Measurements from ENCODE around the gene NAA11. TPM values are rescaled to one million over a fixed set of nuclear protein-coding genes. Genes with fewer than 3 reads are reported as not detected.

NAA11 gene
- total RNA-seq, 4 donors from 2014 or later: not detected

DNA sequence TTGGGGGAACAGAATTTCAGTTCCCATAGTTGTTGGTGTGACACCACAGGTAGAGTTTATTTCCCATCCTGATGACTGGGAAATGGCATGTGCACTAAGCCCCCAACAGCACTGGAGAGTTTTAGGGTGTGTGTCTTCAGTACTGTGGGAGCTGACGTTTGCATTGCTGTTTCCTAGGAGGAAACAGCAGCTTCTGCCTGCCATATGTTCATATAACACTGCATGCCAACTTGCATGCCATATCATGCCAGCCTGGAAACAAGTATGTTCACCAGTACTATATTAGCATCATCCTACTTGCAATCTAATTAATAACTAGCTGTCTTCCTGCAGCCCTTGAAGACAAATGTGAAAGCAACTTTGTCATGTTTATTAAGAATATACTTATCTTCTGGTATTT is 58.2 kb downstream of the NAA11 start:
- TF ChIP-seq, protein P1, sequence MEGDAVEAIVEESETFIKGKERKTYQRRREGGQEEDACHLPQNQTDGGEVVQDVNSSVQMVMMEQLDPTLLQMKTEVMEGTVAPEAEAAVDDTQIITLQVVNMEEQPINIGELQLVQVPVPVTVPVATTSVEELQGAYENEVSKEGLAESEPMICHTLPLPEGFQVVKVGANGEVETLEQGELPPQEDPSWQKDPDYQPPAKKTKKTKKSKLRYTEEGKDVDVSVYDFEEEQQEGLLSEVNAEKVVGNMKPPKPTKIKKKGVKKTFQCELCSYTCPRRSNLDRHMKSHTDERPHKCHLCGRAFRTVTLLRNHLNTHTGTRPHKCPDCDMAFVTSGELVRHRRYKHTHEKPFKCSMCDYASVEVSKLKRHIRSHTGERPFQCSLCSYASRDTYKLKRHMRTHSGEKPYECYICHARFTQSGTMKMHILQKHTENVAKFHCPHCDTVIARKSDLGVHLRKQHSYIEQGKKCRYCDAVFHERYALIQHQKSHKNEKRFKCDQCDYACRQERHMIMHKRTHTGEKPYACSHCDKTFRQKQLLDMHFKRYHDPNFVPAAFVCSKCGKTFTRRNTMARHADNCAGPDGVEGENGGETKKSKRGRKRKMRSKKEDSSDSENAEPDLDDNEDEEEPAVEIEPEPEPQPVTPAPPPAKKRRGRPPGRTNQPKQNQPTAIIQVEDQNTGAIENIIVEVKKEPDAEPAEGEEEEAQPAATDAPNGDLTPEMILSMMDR (IDR thresholded peaks at IDR 0.05; ENCODE audit: low read depth): no peak

Other genes with a start within 250 kb of the NAA11 start
- gene GK2, start 82.2 kb upstream of the NAA11 start, total RNA-seq: not detected